Measurements from ENCODE around the gene MIF4GD. TPM values are rescaled to one million over a fixed set of nuclear protein-coding genes. Genes with fewer than 3 reads are reported as not detected.

Gene MIF4GD
- total RNA-seq, 4 donors from 2014 or later, result 22.9 to 30.3 (median 24.3) TPM

- TF ChIP-seq, protein P1, sequence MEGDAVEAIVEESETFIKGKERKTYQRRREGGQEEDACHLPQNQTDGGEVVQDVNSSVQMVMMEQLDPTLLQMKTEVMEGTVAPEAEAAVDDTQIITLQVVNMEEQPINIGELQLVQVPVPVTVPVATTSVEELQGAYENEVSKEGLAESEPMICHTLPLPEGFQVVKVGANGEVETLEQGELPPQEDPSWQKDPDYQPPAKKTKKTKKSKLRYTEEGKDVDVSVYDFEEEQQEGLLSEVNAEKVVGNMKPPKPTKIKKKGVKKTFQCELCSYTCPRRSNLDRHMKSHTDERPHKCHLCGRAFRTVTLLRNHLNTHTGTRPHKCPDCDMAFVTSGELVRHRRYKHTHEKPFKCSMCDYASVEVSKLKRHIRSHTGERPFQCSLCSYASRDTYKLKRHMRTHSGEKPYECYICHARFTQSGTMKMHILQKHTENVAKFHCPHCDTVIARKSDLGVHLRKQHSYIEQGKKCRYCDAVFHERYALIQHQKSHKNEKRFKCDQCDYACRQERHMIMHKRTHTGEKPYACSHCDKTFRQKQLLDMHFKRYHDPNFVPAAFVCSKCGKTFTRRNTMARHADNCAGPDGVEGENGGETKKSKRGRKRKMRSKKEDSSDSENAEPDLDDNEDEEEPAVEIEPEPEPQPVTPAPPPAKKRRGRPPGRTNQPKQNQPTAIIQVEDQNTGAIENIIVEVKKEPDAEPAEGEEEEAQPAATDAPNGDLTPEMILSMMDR (IDR thresholded peaks at IDR 0.05), result no peak
- ATAC-seq (ENCODE audit: low FRiP score), result peak; percentile 59
- DNase-seq (ENCODE audit: low spot score), result no peak
Observed at GRCh38 chr17:75252039-75252816, 18.8 kb downstream of the MIF4GD start.

GRCh38 chr17:75250009-75250471 lies 21.0 kb downstream of the MIF4GD start:
- ATAC-seq (ENCODE audit: low FRiP score) (peak; percentile 77), DNase-seq (ENCODE audit: low spot score) (no peak)
- TF ChIP-seq, protein P1 (IDR thresholded peaks at IDR 0.05), result no peak

GRCh38 chr17:75249564-75249963 lies 21.5 kb downstream of the MIF4GD start:
- DNase-seq (ENCODE audit: low spot score), result no peak
- ATAC-seq (ENCODE audit: low FRiP score), result no peak
- TF ChIP-seq, protein P1 (IDR thresholded peaks at IDR 0.05), result no peak

DNA sequence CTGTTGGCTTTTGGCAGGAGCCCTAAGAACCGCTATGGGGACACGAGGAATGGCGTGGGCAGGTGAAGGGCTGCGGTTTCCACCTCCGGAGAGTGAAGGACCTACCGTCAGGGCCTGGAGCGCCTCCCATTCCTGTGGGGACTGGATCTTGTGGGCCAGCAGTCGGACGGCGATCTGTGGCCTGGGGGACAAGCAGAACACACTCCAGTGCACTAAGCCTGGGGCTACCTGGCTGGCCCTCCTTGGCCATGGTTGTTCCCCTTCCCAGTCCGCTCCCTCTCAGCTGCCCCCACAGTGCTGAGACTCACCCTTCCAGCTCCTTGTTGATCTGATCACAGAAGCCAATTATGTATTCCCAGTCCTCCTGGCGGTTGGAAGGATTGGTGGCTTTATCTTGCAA lies 24.6 kb downstream of the MIF4GD start:
- TF ChIP-seq, protein P1 (IDR thresholded peaks at IDR 0.05), result no peak
- ATAC-seq (ENCODE audit: low FRiP score), result no peak
- DNase-seq (ENCODE audit: low spot score), result no peak

DNA sequence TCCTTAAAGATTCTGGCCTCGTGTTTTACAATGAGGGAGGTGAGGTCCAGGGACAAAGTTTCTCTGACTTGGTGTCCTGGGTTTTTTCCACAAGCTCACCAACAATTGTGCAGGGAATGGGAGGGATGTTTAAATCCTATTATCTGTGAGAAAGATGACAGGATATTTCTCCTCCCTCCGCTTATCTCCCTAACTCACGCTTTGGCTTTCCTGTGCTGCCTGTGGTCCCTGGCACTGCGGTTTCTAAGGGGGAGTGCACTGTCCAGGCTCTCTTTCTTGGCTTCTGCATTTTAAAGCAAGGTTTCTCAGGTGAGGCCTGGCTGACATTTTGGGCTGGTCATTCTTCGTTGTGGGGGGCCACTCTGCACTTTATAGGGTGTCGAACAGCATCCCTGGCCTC lies 26.0 kb downstream of the MIF4GD start:
- DNase-seq (ENCODE audit: low spot score) (no peak), ATAC-seq (ENCODE audit: low FRiP score) (no peak)
- TF ChIP-seq, protein P1 (IDR thresholded peaks at IDR 0.05), result no peak

- ATAC-seq (ENCODE audit: low FRiP score), result no peak
- TF ChIP-seq, protein P1 (IDR thresholded peaks at IDR 0.05), result no peak
- no peak for DNase-seq (ENCODE audit: low spot score)
Observed at GRCh38 chr17:75244133-75244866, 26.7 kb downstream of the MIF4GD start.
